AG04450 (cell line): Measurements from ENCODE around the gene SPIN2A. TPM values are rescaled to one million over a fixed set of nuclear protein-coding genes. Genes with fewer than 3 reads are reported as not detected.
A peak's percentile ranks its signal among the peaks of the same experiment; 100 is the strongest.
"Not testable (repeated sequence)": the region's sequence is repeated elsewhere in the genome, so short reads cannot be mapped to it uniquely, and the experiment has no call there.

ENCODE experiments used
- CTCF ChIA-PET: fragments of 300-600, 350-600 bp; formaldehyde crosslinking; extraction: SDS; loops from one replicate; lab custom pipeline; 2022; ENCODE audit warnings: antibody characterized with exemption, inconsistent platforms; lab: Charles Lee
- POLR2A ChIA-PET: fragments of 350-600 bp; formaldehyde crosslinking; extraction: SDS; loops from one replicate; lab custom pipeline; 2021; ENCODE audit warnings: antibody characterized with exemption, inconsistent platforms; lab: Yijun Ruan, JAX
- DNase-seq: peaks from one replicate; pipeline ENCODE4 v3.0.0-alpha.2; 2011; ENCODE audit warnings: low read depth, low spot score
- H3K27ac ChIP-seq: one replicate; pipeline ENCODE4 v1.5.1; 2012; ENCODE audit warnings: low read depth, low read length, control low read depth
- H3K27me3 ChIP-seq: one replicate; pipeline ENCODE4 v1.6.0; 2012; ENCODE audit warnings: low read length; ENCODE audit not compliant: control insufficient read depth, insufficient read depth
- H3K4me3 ChIP-seq: 2 replicates; pipeline ENCODE4 v1.5.1; 2011; ENCODE audit warnings: mild to moderate bottlenecking, low read depth, low read length, control low read depth
- H3K9me3 ChIP-seq: 2 replicates; pipeline ENCODE4 v1.5.1; 2012; ENCODE audit warnings: low read length; ENCODE audit not compliant: control insufficient read depth, insufficient read depth
- CTCF ChIP-seq: IDR thresholded peaks from 2 replicates; pipeline ENCODE4 v1.5.1; 2011; ENCODE audit warnings: low read depth, low read length, control low read depth, inconsistent platforms
- polyA plus RNA-seq: library from polyadenylated mRNA; depleted of rRNA; stranded (reverse); fragments of >200 nt; gene quantifications from 2 replicates; pipeline ENCODE4 v1.2.3, GENCODE V29; 2011

The SPIN2A gene
- polyA plus RNA-seq, 1 experiment, result 1.0 TPM

DNA sequence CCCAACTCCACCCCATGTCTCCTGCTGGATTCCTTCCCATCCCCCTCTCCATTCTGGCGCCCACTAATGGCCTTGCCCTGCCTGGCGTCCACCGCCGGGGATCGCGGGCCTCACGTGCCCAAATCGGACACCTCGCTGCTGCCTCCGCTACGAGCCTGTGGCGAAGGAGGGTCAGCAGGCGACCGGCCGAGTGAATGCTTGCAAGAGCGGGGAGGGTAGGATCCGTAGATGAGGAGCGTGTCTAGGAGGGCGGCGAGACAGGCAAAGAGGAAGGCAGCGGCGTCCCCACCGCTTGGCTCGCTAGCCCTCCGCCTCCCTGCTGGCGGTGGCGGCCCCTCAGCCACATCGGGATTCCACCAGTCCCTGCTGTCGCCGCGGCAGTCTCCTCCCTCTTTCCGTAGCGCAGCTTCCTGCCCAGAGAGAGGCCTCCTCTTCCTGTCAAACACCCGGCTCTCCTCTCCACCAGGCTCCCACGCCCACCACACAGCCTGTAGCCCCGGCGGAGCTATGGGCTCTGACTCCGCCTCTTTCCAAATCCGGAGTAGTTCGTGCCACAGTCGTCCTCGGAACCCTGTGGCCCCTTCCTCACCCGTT lies 15.9 kb downstream of the SPIN2A start, which contains the start of gene SPIN2B:
Gene SPIN2B, minus strand, starts transcription at position 387 of the 594 bp plus-strand sequence.
- no peak for TF ChIP-seq CTCF
- POLR2A ChIA-PET, result interaction anchor here (0.5 kb wide), 1 partner anchor 126 kb away, joined by 3 read pairs; the partner anchor contains the start of gene SPIN3

GRCh38 chrX:57120619-57121161 lies 16.5 kb downstream of the SPIN2A start:
- H3K27ac ChIP-seq, H3K9me3 ChIP-seq, H3K27me3 ChIP-seq, CTCF ChIA-PET, DNase-seq: not testable (repeated sequence)
- POLR2A ChIA-PET, result interaction anchor here (0.5 kb wide), 1 partner anchor 126 kb away, joined by 3 read pairs; the partner anchor contains the start of gene SPIN3
- H3K4me3 ChIP-seq, result peak overlapping the region; percentile 75

More for the DNA sequence above, 15.9 kb downstream of the SPIN2A start, which contains the start of gene SPIN2B:
- H3K27me3 ChIP-seq, result no peaks in the 10 kb centered on the region
- CTCF ChIA-PET, result no interaction called here
- no peaks in the 10 kb centered on the region for H3K9me3 ChIP-seq
- DNase-seq, result peak; percentile 36
- H3K4me3 ChIP-seq, result peak within 1 kb of the TSS; percentile 75
- H3K27ac ChIP-seq, result no peak within 1 kb of the TSS

DNA sequence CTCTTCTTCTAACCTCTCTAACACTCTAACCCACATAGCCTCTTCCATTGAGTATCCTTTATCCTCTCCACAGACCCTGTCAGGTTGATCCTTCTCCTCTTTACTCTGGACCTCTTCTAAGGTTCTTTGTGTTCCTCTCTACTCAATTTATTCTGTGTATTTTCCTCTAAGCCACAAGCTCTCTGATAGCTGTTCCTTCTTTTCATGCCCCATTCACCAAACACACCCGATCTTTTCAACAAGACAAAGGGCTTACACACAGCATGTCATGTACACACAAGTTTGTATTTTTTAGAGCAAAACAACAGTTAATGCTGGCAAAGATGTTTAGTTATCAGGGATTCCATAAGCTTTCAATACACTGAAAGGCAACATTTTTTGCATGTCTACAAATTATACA lies 17.8 kb downstream of the SPIN2A start:
- DNase-seq, result no peak
- no peaks in the 10 kb centered on the region for H3K9me3 ChIP-seq
- H3K27ac ChIP-seq, result no peak overlapping the region
- H3K27me3 ChIP-seq, result no peaks in the 10 kb centered on the region
- ChIA-PET CTCF (no interaction called here), POLR2A (no interaction called here)
- no peak for TF ChIP-seq CTCF
- no peak overlapping the region for H3K4me3 ChIP-seq

GRCh38 chrX:57117566-57117965 lies 19.6 kb downstream of the SPIN2A start:
- CTCF ChIA-PET, POLR2A ChIA-PET, DNase-seq: not testable (repeated sequence)

GRCh38 chrX:57104921-57105398 lies 32.2 kb downstream of the SPIN2A start:
- ChIA-PET POLR2A (no interaction called here), CTCF (no interaction called here)
- Histone ChIP-seq H3K27me3 (no peaks in the 10 kb centered on the region), H3K9me3 (no peaks in the 10 kb centered on the region), H3K4me3 (no peak overlapping the region), H3K27ac (no peak overlapping the region)
- no peak for DNase-seq
- TF ChIP-seq CTCF, result no peak

More at GRCh38 chrX:57117566-57117965, 19.6 kb downstream of the SPIN2A start:
- not testable (repeated sequence) for H3K9me3 ChIP-seq, H3K27ac ChIP-seq, H3K4me3 ChIP-seq, H3K27me3 ChIP-seq

DNA sequence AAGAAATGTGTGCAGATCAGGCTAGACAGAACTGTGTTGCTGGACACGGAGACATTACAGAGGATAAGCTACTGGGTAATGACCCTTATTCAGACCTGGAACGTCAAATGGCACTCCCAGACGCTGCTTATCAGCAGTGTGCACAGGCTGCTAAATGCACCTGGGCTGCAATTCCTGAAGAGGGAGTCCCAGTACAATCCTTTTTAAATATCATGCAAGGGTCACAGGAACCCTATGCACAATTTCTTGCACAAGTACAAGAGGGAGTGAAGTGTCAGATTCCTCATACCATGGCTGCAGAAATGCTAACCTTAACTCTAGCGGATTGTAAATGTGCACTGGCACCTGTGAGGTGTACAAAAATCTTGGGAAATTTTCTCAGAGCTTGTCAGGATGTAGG lies 32.8 kb downstream of the SPIN2A start:
- Histone ChIP-seq H3K9me3 (no peaks in the 10 kb centered on the region), H3K27ac (no peak overlapping the region), H3K4me3 (no peak overlapping the region), H3K27me3 (no peaks in the 10 kb centered on the region)
- no peak for TF ChIP-seq CTCF
- POLR2A ChIA-PET, result no interaction called here
- CTCF ChIA-PET, result no interaction called here
- DNase-seq, result no peak
